ENCODE data around the gene UNKL.

Gene UNKL

DNA sequence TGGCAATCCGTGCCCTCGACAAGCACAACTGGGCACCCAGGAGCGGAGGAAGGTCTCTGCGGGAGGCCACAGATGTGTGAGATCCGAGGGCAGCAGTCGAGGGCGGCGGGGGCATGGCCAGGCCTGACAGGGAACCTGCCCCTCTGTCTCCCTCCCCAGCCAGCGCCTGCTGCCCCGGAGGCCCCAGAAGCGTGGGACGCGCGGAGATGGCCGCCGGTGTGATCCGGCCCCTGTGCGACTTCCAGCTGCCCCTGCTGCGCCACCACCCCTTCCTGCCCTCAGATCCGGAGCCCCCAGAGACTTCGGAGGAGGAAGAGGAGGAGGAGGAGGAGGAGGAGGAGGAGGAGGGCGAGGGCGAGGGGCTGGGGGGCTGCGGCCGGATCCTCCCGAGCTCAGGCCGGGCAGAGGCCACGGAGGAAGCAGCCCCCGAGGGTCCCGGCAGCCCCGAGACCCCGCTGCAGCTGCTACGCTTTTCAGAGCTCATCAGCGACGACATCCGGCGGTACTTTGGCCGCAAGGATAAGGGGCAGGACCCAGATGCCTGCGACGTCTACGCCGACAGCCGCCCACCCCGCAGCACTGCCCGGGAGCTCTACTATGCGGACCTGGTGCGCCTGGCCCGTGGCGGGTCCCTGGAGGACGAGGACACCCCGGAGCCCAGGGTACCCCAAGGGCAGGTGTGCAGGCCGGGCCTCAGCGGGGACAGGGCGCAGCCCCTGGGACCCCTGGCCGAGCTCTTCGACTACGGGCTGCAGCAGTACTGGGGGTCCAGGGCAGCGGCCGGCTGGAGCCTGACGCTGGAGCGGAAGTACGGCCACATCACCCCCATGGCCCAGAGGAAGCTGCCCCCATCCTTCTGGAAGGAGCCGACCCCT, 18.1 kb upstream of the UNKL start:
- TF ChIP-seq CTCF (IDR thresholded peaks at IDR 0.05; ENCODE audit: control extremely low read depth, extremely low read depth, low read depth, missing control alignments) = no peak
- ChIA-PET POLR2A (no interaction called here), CTCF (interaction anchor here (0.6 kb wide), 1 partner anchor 14 kb away, joined by 3 read pairs; no protein-coding TSS in a partner anchor)
- DNase-seq (ENCODE audit: extremely low spot score) = no peak

- DNase-seq (ENCODE audit: extremely low spot score) = no peak
- ChIA-PET POLR2A (no interaction called here), CTCF (no interaction called here)
- no peak for TF ChIP-seq CTCF (IDR thresholded peaks at IDR 0.05; ENCODE audit: control extremely low read depth, extremely low read depth, low read depth, missing control alignments)
Measured at GRCh38 chr16:1431497-1432270, 17.2 kb upstream of the UNKL start.

GRCh38 chr16:1430759-1431496, 16.4 kb upstream of the UNKL start, which contains the start of gene PERCC1:
PERCC1 (plus strand) TSS chr16:1431078; CDS start chr16:1432594, 1,516 bp downstream.
- POLR2A ChIA-PET = no interaction called here
- no peak for DNase-seq (ENCODE audit: extremely low spot score)
- CTCF ChIA-PET = interaction anchor here (1.1 kb wide), 1 partner anchor 8 kb away, joined by 4 read pairs; no protein-coding TSS in a partner anchor

DNA sequence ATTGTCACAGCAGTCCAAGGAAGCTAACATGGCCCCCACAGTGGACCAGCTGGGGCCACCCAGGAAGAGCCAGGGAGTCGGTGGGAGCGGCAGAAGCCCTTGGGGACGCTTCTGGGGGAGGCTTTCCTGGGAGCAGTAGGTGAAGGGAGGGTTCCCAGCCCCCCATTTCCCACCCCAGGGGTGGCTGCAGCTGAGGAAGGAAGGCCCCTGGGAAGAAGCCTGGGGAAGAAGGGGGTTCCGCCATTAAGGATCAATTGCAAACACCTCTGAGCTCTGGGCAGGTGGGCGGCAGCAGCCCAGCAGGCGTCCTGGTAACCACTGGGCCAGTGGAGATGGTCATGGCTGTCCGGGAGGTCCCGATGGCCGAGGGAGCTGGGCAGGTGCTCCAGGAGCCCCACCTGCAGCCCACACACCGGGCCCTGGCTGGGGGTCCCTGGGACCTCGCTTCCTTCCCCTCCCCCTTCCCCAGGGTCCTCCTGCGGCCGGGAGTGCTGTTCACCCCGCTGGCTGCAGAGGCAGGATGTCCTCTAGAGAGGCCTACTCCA, 15.8 kb upstream of the UNKL start:
- no peak for TF ChIP-seq CTCF (IDR thresholded peaks at IDR 0.05; ENCODE audit: control extremely low read depth, extremely low read depth, low read depth, missing control alignments)
- DNase-seq (ENCODE audit: extremely low spot score) = no peak
- CTCF ChIA-PET = interaction anchor here (1.1 to 2.0 kb wide), 2 partner anchors 9 to 12 kb away, joined by 4 to 9 read pairs; no protein-coding TSS in a partner anchor
- POLR2A ChIA-PET = no interaction called here

More at GRCh38 chr16:1430759-1431496, 16.4 kb upstream of the UNKL start, which contains the start of gene PERCC1:
- no peak for TF ChIP-seq CTCF (IDR thresholded peaks at IDR 0.05; ENCODE audit: control extremely low read depth, extremely low read depth, low read depth, missing control alignments)

- no peak for TF ChIP-seq CTCF (IDR thresholded peaks at IDR 0.05; ENCODE audit: control extremely low read depth, extremely low read depth, low read depth, missing control alignments)
- POLR2A ChIA-PET = no interaction called here
- CTCF ChIA-PET = interaction anchor here (1.0 to 2.0 kb wide), 4 partner anchors 9 to 134 kb away, joined by 3 to 9 read pairs (median 4); no protein-coding TSS in a partner anchor
- no peak for DNase-seq (ENCODE audit: extremely low spot score)
Measured at GRCh38 chr16:1429631-1430030, 15.1 kb upstream of the UNKL start.

All from GM10248 (cell line).